Neural cell (in vitro differentiated cells): ENCODE results near the gene GLI2.

Experiments used
- EP300 ChIP-seq: fragments of 450-650 bp; conservative IDR thresholded peaks from 2 replicates; pipeline ENCODE4 v1.6.1; 2014; ENCODE audit warnings: antibody characterized with exemption, mild to moderate bottlenecking, moderate library complexity; ENCODE audit not compliant: poor library complexity, severe bottlenecking
- EZH2 ChIP-seq: fragments of 200-600, 300-800 bp; shearing (Covaris generic), sonication (generic); IDR thresholded peaks from 2 replicates; pipeline ENCODE4 v1.6.1; 2014; ENCODE audit warnings: antibody characterized with exemption, low read length, borderline replicate concordance, mild to moderate bottlenecking; ENCODE audit not compliant: insufficient read depth, poor library complexity, severe bottlenecking
- MXI1 ChIP-seq: fragments of 450-650 bp; conservative IDR thresholded peaks from 2 replicates; pipeline ENCODE4 v1.6.1; 2014; ENCODE audit warnings: antibody characterized with exemption, mild to moderate bottlenecking; ENCODE audit not compliant: poor library complexity, severe bottlenecking
- POLR2AphosphoS5 ChIP-seq: IDR thresholded peaks from 2 replicates; pipeline ENCODE4 v1.6.1; 2012
- RAD21 ChIP-seq: fragments of 450-650 bp; conservative IDR thresholded peaks from 2 replicates; pipeline ENCODE4 v1.6.1; 2014; ENCODE audit warnings: antibody characterized with exemption, mild to moderate bottlenecking, moderate library complexity
- TF ChIP-seq, protein P1 (sequence below): fragments of 450-650 bp; IDR thresholded peaks from 2 replicates; pipeline ENCODE4 v1.5.1; 2014; ENCODE audit warnings: antibody characterized with exemption, mild to moderate bottlenecking, moderate library complexity; ENCODE audit not compliant: poor library complexity, severe bottlenecking

DNA sequence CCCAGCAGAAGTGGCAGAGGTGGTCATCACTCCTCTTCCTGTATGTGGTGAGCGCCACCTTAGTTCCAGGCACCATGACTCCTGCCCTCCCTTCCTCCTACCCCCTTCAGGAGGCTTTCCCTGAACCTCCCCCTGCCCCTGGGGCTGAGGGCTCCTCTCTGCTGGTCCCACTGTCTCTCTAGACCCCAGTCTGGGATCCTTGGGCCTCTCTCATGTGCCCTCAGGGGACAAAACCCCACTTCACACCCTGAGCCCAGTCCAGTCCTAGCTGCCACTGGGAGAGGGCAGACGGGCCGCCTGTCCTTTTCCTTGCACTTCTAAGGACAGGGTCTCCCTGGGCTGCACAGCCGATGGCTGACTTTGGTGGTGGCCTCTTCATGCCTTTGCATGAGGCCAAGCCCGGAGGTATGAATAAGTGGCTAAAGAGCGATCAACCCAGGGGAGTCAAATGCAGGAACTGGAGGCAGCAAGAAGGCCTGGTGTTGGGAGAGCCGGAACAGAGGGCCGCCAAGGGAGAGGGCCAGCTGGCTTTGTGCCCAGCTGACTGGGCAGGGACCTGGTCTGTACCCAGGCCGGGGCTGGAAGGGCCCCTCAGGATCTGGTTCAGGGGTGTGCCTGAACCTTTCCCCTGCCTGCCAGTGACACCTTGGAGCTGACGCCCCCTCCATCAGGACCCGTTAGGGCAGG lies 29.5 kb downstream of the GLI2 start:
- no peak for TF ChIP-seq EP300
- no peak for TF ChIP-seq POLR2AphosphoS5
- TF ChIP-seq, protein P1, sequence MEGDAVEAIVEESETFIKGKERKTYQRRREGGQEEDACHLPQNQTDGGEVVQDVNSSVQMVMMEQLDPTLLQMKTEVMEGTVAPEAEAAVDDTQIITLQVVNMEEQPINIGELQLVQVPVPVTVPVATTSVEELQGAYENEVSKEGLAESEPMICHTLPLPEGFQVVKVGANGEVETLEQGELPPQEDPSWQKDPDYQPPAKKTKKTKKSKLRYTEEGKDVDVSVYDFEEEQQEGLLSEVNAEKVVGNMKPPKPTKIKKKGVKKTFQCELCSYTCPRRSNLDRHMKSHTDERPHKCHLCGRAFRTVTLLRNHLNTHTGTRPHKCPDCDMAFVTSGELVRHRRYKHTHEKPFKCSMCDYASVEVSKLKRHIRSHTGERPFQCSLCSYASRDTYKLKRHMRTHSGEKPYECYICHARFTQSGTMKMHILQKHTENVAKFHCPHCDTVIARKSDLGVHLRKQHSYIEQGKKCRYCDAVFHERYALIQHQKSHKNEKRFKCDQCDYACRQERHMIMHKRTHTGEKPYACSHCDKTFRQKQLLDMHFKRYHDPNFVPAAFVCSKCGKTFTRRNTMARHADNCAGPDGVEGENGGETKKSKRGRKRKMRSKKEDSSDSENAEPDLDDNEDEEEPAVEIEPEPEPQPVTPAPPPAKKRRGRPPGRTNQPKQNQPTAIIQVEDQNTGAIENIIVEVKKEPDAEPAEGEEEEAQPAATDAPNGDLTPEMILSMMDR = no peak
- TF ChIP-seq EZH2 = no peak
- TF ChIP-seq MXI1 = no peak
- TF ChIP-seq RAD21 = no peak
